CD14-positive monocyte (primary cell): Measurements from ENCODE around the gene CDKAL1. TPM values are rescaled to one million over a fixed set of nuclear protein-coding genes. Genes with fewer than 3 reads are reported as not detected.

Experiments used
- DNase-seq, 3 donors: peaks; one replicate each; pipeline ENCODE4 v3.0.0-alpha.2; 2011 to 2022
- H2AFZ ChIP-seq: 2 replicates; pipeline ENCODE4 v1.6.0; 2012; ENCODE audit warnings: mild to moderate bottlenecking, low read depth, low read length, inconsistent platforms; ENCODE audit not compliant: insufficient read depth, poor library complexity, severe bottlenecking
- H3K27ac ChIP-seq, 2 donors: 1 replicate in 1 of 2; 2 replicates in 1 of 2; pipeline ENCODE4 v1.5.1; 2012 to 2013; ENCODE audit warnings: low read length in 2 of 2, control low read depth in 1 of 2, inconsistent platforms in 1 of 2, low read depth in 1 of 2, mild to moderate bottlenecking in 1 of 2
- H3K27me3 ChIP-seq, 2 donors: one replicate each; pipeline versions ENCODE4 v1.6.0 to v1.6.1; 2011 to 2013; ENCODE audit warnings: low read length in 2 of 2; ENCODE audit not compliant: control insufficient read depth in 2 of 2, insufficient read depth in 2 of 2
- H3K36me3 ChIP-seq, 2 donors: replicated peaks in 1 of 2; 1 replicate in 1 of 2; 2 replicates in 1 of 2; pipeline versions ENCODE4 v1.5.1 to v1.6.1; 2012 to 2013; ENCODE audit warnings: low read length in 2 of 2, control low read depth in 1 of 2, inconsistent platforms in 1 of 2, mild to moderate bottlenecking in 1 of 2; ENCODE audit not compliant: insufficient read depth in 2 of 2, control insufficient read depth in 1 of 2
- H3K4me1 ChIP-seq, 2 donors: 1 replicate in 1 of 2; 2 replicates in 1 of 2; pipeline versions ENCODE4 v1.5.1 to v1.6.1; 2012 to 2013; ENCODE audit warnings: low read length in 2 of 2, control low read depth in 1 of 2, inconsistent platforms in 1 of 2, mild to moderate bottlenecking in 1 of 2, moderate library complexity in 1 of 2; ENCODE audit not compliant: insufficient read depth in 2 of 2, control insufficient read depth in 1 of 2
- H3K4me2 ChIP-seq: replicated peaks from 2 replicates; pipeline ENCODE3; 2012; ENCODE audit warnings: low read length, moderate library complexity, mild to moderate bottlenecking; ENCODE audit not compliant: poor library complexity, severe bottlenecking; ENCODE audit errors: extremely low read depth
- H3K4me3 ChIP-seq, 3 experiments: fragments of 200-600 bp in 1 of 3; sonication (generic) in 1 of 3; replicated peaks in 1 of 3; 1 replicate in 2 of 3; 2 replicates in 1 of 3; pipeline ENCODE4 v1.5.1; 2011 to 2013; ENCODE audit warnings: low read length in 3 of 3, mild to moderate bottlenecking in 3 of 3, control low read depth in 2 of 3, low read depth in 2 of 3, inconsistent platforms in 1 of 3, moderate library complexity in 1 of 3
- H3K79me2 ChIP-seq: 2 replicates; pipeline ENCODE4 v1.6.0; 2012; ENCODE audit warnings: mild to moderate bottlenecking, control low read depth, inconsistent platforms, low read length, moderate library complexity; ENCODE audit not compliant: insufficient read depth
- H3K9ac ChIP-seq: 2 replicates; pipeline ENCODE4 v1.6.0; 2017; ENCODE audit warnings: low read length, mild to moderate bottlenecking; ENCODE audit not compliant: insufficient read depth, poor library complexity, severe bottlenecking
- H3K9me3 ChIP-seq, 2 donors: replicated peaks in 1 of 2; 1 replicate in 1 of 2; 2 replicates in 1 of 2; pipeline versions ENCODE4 v1.5.1 to v1.6.1; 2012 to 2013; ENCODE audit warnings: low read length in 2 of 2, control low read depth in 1 of 2; ENCODE audit not compliant: control insufficient read depth in 1 of 2, insufficient read depth in 1 of 2
- H4K20me1 ChIP-seq: 2 replicates; pipeline ENCODE4 v1.6.0; 2012; ENCODE audit warnings: mild to moderate bottlenecking, low read length, control low read depth, moderate library complexity; ENCODE audit not compliant: insufficient read depth
- H3K27ac Mint-ChIP-seq, 7 donors: one replicate each; pipeline ENCODE4 v1.8.0; 2020; ENCODE audit warnings: mild to moderate bottlenecking in 7 of 7, mixed read lengths in 7 of 7, moderate library complexity in 6 of 7, inconsistent platforms in 2 of 7
- H3K27me3 Mint-ChIP-seq, 3 donors: one replicate each; pipeline ENCODE4 v1.8.0; 2021 to 2022; ENCODE audit warnings: low read depth in 3 of 3, mild to moderate bottlenecking in 3 of 3, mixed read lengths in 3 of 3, moderate library complexity in 3 of 3, inconsistent platforms in 1 of 3
- H3K36me3 Mint-ChIP-seq, 2 donors: one replicate each; pipeline ENCODE4 v1.8.0; 2020; ENCODE audit warnings: mixed read lengths in 2 of 2, inconsistent platforms in 1 of 2, mild to moderate bottlenecking in 1 of 2
- H3K4me1 Mint-ChIP-seq: one replicate; pipeline ENCODE4 v1.8.0; 2020; ENCODE audit warnings: mild to moderate bottlenecking, mixed read lengths
- H3K4me3 Mint-ChIP-seq, 2 donors: one replicate each; pipeline ENCODE4 v1.8.0; 2020; ENCODE audit warnings: mild to moderate bottlenecking in 2 of 2, mixed read lengths in 2 of 2, moderate library complexity in 1 of 2
- H3K9me3 Mint-ChIP-seq, 7 donors: one replicate each; pipeline ENCODE4 v1.8.0; 2020 to 2022; ENCODE audit warnings: mixed read lengths in 7 of 7, mild to moderate bottlenecking in 6 of 7, moderate library complexity in 6 of 7, inconsistent platforms in 2 of 7
- CTCF ChIP-seq: fragments of 200-600 bp; IDR thresholded peaks from one replicate; pipeline ENCODE4 v1.8.0; 2022; ENCODE audit warnings: antibody characterized with exemption, mild to moderate bottlenecking
- WGBS: methylation state at CpG from one replicate; pipeline ENCODE4 v1.1.5; 2013; ENCODE audit warnings: missing lambda C conversion rate; ENCODE audit not compliant: insufficient coverage; 5-methylcytosine and 5-hydroxymethylcytosine counted together
- intact Hi-C, 2 donors: fragments of 100-400 bp; cut with micrococcal nuclease; formaldehyde crosslinking; loops; one replicate each; pipeline versions ENCODE4 v1.15.0 to v1.15.1; 2023
- polyA plus RNA-seq, 3 donors: library from polyadenylated mRNA; depleted of rRNA in 1 of 3; unstranded in 2 of 3; stranded (reverse) in 1 of 3; fragments of 300-500 nt in 2 of 3; fragments of >200 nt in 1 of 3; fragmentation: Illumina TruSeq in 2 of 3; gene quantifications; 1 replicate in 2 of 3; 2 replicates in 1 of 3; pipeline ENCODE4 v1.2.3, GENCODE V29; 2012 to 2021

Gene CDKAL1
- polyA plus RNA-seq, 3 donors = 3.2 to 12.4 (median 8.3) TPM

DNA sequence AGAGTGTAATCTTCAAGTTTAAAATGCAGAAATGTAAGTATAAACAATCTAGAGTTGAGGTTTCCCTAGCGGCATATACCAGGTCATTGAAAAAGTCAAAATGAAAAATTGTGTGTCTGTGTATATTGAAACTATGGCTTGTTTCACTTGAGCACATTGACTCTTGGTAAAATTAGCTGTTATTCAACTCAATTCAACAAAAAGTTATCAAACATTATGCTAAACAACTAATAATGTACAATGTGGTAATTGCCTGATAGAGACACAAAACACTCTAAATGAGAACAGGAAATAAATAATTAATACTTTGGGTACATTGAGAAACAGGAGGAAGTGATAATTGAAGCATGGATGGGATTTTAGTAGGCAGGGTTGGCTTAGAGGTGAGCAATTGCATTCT is 444.8 kb downstream of the CDKAL1 start:
- Mint-ChIP-seq H3K27me3 (peaks cover 0 to 1% (median 0%) of the 10 kb centered on the region in 3 donors), H3K36me3 (peaks cover 0 to under 1% of the 10 kb centered on the region in 2 donors), H3K4me3 (no peak overlapping the region), H3K27ac (no peak overlapping the region), H3K9me3 (peaks cover under 1 to 12% (median 3%) of the 10 kb centered on the region in 7 donors), H3K4me1 (no peaks in the 10 kb centered on the region)
- intact Hi-C loops = no loop called here
- no peak for DNase-seq
- no CpG with 5 or more reads among the region's 1 CpG for WGBS
- Histone ChIP-seq H3K27me3 (no peaks in the 10 kb centered on the region), H3K4me1 (no peaks in the 10 kb centered on the region), H3K79me2 (no peaks in the 10 kb centered on the region), H2AFZ (no peak overlapping the region), H4K20me1 (no peaks in the 10 kb centered on the region), H3K9ac (no peak overlapping the region), H3K4me2 (no peak overlapping the region), H3K36me3 (no peaks in the 10 kb centered on the region), H3K4me3 (no peak overlapping the region), H3K27ac (no peak overlapping the region), H3K9me3 (peaks cover 4 to 5% of the 10 kb centered on the region in 2 donors)
- TF ChIP-seq CTCF = no peak

DNA sequence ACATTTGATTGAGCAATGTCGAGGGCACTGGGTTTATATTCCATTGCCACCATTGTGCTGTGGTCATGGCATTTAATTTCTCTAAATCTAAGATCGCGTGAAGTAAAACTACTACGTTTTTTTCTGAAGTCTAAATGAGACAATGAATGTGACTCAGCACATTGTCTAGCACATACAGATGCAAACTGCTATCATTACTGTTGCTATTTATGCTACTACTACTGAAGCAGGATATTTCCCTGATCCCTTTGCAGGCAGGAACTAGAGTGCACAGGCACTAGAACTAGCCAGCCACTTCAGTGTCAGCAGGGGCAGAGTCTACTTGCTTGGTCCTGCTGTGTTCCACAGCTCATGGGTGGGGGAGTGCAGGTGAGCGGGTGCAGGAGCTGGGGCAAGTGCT is 449.7 kb downstream of the CDKAL1 start:
- no peak overlapping the region for H3K27ac ChIP-seq
- H3K27ac Mint-ChIP-seq = no peak overlapping the region
- H3K79me2 ChIP-seq = no peaks in the 10 kb centered on the region
- no peaks in the 10 kb centered on the region for H3K27me3 Mint-ChIP-seq
- no peaks in the 10 kb centered on the region for H3K27me3 ChIP-seq
- H3K36me3 Mint-ChIP-seq = peaks cover 0 to 11% of the 10 kb centered on the region in 2 donors
- no peak overlapping the region for H3K4me3 ChIP-seq
- no peaks in the 10 kb centered on the region for H3K4me1 Mint-ChIP-seq
- H3K36me3 ChIP-seq = no peaks in the 10 kb centered on the region
- no peak overlapping the region for H3K9ac ChIP-seq
- no peak overlapping the region for H3K4me2 ChIP-seq
- intact Hi-C loops = no loop called here
- DNase-seq = no peak
- H3K4me3 Mint-ChIP-seq = no peak overlapping the region
- no peak overlapping the region for H2AFZ ChIP-seq
- WGBS = 98% methylated on average over 5 of the region's 5 CpGs
- TF ChIP-seq CTCF = no peak
- peaks cover 6 to 29% (median 16%) of the 10 kb centered on the region in 7 donors for H3K9me3 Mint-ChIP-seq
- H4K20me1 ChIP-seq = no peaks in the 10 kb centered on the region
- no peaks in the 10 kb centered on the region for H3K4me1 ChIP-seq
- peaks cover 11 to 23% of the 10 kb centered on the region in 2 donors for H3K9me3 ChIP-seq
